HepG2 (cell line): ENCODE measurements around the gene MRM1. TPM values are rescaled to one million over a fixed set of nuclear protein-coding genes. Genes with fewer than 3 reads are reported as not detected.

ENCODE experiments used
- AGO2 ChIP-seq: fragments of 200-400 bp; formaldehyde crosslinking; optimal IDR thresholded peaks from 2 replicates; pipeline ENCODE3; 2017; ENCODE audit warnings: mild to moderate bottlenecking, low read depth, low read length, moderate library complexity
- ARNT2 ChIP-seq: sonication (generic); formaldehyde crosslinking; IDR thresholded peaks from 2 replicates; pipeline ENCODE4 v1.8.0; 2022; ENCODE audit warnings: mild to moderate bottlenecking, low read depth, missing genetic modification reagents, moderate library complexity
- ATM ChIP-seq: fragments of 450-650 bp; IDR thresholded peaks from 2 replicates; pipeline ENCODE4 v1.7.1; 2017; ENCODE audit warnings: mild to moderate bottlenecking, borderline replicate concordance
- CBFB ChIP-seq: sonication (generic); formaldehyde crosslinking; IDR thresholded peaks from 2 replicates; pipeline ENCODE4 v1.4.0; 2020; ENCODE audit warnings: missing genetic modification reagents
- GATA4 ChIP-seq: sonication (generic); IDR thresholded peaks from 2 replicates; pipeline ENCODE4 v1.6.1; 2016; ENCODE audit warnings: antibody characterized with exemption, low read depth, borderline replicate concordance
- HOXA7 ChIP-seq: sonication (generic); formaldehyde crosslinking; IDR thresholded peaks from 2 replicates; pipeline ENCODE4 v1.8.1; 2022; ENCODE audit warnings: mild to moderate bottlenecking, missing genetic modification reagents, moderate library complexity
- JDP2 ChIP-seq: sonication (generic); formaldehyde crosslinking; IDR thresholded peaks from 2 replicates; pipeline ENCODE4 v1.8.1; 2022; ENCODE audit warnings: missing genetic modification reagents, borderline replicate concordance
- KDM2A ChIP-seq: sonication (generic); formaldehyde crosslinking; IDR thresholded peaks from 2 replicates; pipeline ENCODE4 v1.4.0; 2020; ENCODE audit warnings: low read depth, missing genetic modification reagents, borderline replicate concordance
- KDM6A ChIP-seq: IDR thresholded peaks from 2 replicates; pipeline ENCODE4 v1.6.1; 2016; ENCODE audit warnings: low read depth
- KMT2A ChIP-seq: sonication (generic); formaldehyde crosslinking; IDR thresholded peaks from 2 replicates; pipeline ENCODE4 v1.4.0; 2020; ENCODE audit warnings: missing genetic modification reagents
- NFATC3 ChIP-seq: sonication (generic); formaldehyde crosslinking; IDR thresholded peaks from 2 replicates; pipeline ENCODE4 v1.5.1; 2020; ENCODE audit warnings: mild to moderate bottlenecking, missing genetic modification reagents
- ONECUT2 ChIP-seq: sonication (generic); formaldehyde crosslinking; IDR thresholded peaks from 2 replicates; pipeline ENCODE4 v1.4.0; 2020; ENCODE audit warnings: missing genetic modification reagents
- PHF8 ChIP-seq: sonication (generic); formaldehyde crosslinking; IDR thresholded peaks from 2 replicates; pipeline ENCODE4 v1.5.0; 2020; ENCODE audit warnings: missing genetic modification reagents
- SIX1 ChIP-seq: sonication (generic); formaldehyde crosslinking; IDR thresholded peaks from 2 replicates; pipeline ENCODE4 v1.4.0; 2020; ENCODE audit warnings: missing genetic modification reagents, borderline replicate concordance
- TCF7L2 ChIP-seq: IDR thresholded peaks from 2 replicates; pipeline ENCODE4 v1.6.1; 2011; ENCODE audit warnings: mild to moderate bottlenecking, low read depth, low read length, moderate library complexity
- WIZ ChIP-seq: sonication (generic); formaldehyde crosslinking; IDR thresholded peaks from 2 replicates; pipeline ENCODE4 v1.5.1; 2020; ENCODE audit warnings: mild to moderate bottlenecking, missing genetic modification reagents
- ZFP36 ChIP-seq: fragments of 150-350 bp; IDR thresholded peaks from 2 replicates; pipeline ENCODE4 v1.6.1; 2018; ENCODE audit warnings: borderline replicate concordance, low read length, low read depth; ENCODE audit not compliant: partially characterized antibody
- ZFP41 ChIP-seq: sonication (generic); formaldehyde crosslinking; IDR thresholded peaks from 2 replicates; pipeline ENCODE4 v1.4.0; 2020; ENCODE audit warnings: mild to moderate bottlenecking, missing genetic modification reagents, borderline replicate concordance
- ZKSCAN8 ChIP-seq: IDR thresholded peaks from 2 replicates; pipeline ENCODE4 v1.6.1; 2016; ENCODE audit warnings: borderline replicate concordance, missing genetic modification reagents, missing compliant biosample characterization
- ZNF274 ChIP-seq: sonication (generic); formaldehyde crosslinking; IDR thresholded peaks from 2 replicates; pipeline ENCODE4 v1.5.1; 2020; ENCODE audit warnings: mild to moderate bottlenecking, missing genetic modification reagents
- ZNF644 ChIP-seq: IDR thresholded peaks from 2 replicates; pipeline ENCODE4 v1.6.1; 2016; ENCODE audit warnings: low read depth
- polyA plus RNA-seq, 8 experiments: library from polyadenylated mRNA; depleted of rRNA in 3 of 8; stranded (reverse) in 7 of 8; unstranded in 1 of 8; fragments of >200 nt; fragmentation: Illumina TruSeq in 4 of 8; extraction: Trizol in 4 of 8; gene quantifications; 2 replicates each; pipeline versions ENCODE4 v1.2.1 to v1.2.3, GENCODE V29; 2011 to 2016; ENCODE audit warnings: low read depth in 4 of 8, missing spikeins in 1 of 8, mixed read lengths in 1 of 8; ENCODE audit not compliant: insufficient read depth in 1 of 8
- total RNA-seq, 5 experiments: library from RNA; depleted of rRNA; stranded (reverse); fragments of >200 nt; fragmentation: Illumina TruSeq; extraction: Trizol; gene quantifications; 2 replicates each; pipeline ENCODE4 v1.2.3, GENCODE V29; 2016; ENCODE audit warnings: low read depth in 1 of 5
- TF ChIP-seq, protein P1 (sequence below): sonication (generic); formaldehyde crosslinking; IDR thresholded peaks from 2 replicates; pipeline ENCODE4 v1.5.0; 2020; ENCODE audit warnings: mild to moderate bottlenecking, missing genetic modification reagents
- TF ChIP-seq, protein P2 (sequence below): sonication (generic); formaldehyde crosslinking; conservative IDR thresholded peaks from 2 replicates; pipeline ENCODE4 v1.4.0; 2020; ENCODE audit warnings: missing genetic modification reagents
- TF ChIP-seq, protein P3 (sequence below): sonication (generic); formaldehyde crosslinking; IDR thresholded peaks from 2 replicates; pipeline ENCODE4 v1.4.0; 2020; ENCODE audit warnings: mild to moderate bottlenecking, missing genetic modification reagents
- TF ChIP-seq, protein P4 (sequence below): sonication (generic); formaldehyde crosslinking; IDR thresholded peaks from 2 replicates; pipeline ENCODE4 v1.5.1; 2020; ENCODE audit warnings: mild to moderate bottlenecking, missing genetic modification reagents, moderate library complexity

Gene MRM1
- total and polyA plus RNA-seq, 2 of the 13 experiments (the other 11 are each of a cell fraction or from before 2014, with no cell fraction given), result 4.1 to 11.3 TPM

DNA sequence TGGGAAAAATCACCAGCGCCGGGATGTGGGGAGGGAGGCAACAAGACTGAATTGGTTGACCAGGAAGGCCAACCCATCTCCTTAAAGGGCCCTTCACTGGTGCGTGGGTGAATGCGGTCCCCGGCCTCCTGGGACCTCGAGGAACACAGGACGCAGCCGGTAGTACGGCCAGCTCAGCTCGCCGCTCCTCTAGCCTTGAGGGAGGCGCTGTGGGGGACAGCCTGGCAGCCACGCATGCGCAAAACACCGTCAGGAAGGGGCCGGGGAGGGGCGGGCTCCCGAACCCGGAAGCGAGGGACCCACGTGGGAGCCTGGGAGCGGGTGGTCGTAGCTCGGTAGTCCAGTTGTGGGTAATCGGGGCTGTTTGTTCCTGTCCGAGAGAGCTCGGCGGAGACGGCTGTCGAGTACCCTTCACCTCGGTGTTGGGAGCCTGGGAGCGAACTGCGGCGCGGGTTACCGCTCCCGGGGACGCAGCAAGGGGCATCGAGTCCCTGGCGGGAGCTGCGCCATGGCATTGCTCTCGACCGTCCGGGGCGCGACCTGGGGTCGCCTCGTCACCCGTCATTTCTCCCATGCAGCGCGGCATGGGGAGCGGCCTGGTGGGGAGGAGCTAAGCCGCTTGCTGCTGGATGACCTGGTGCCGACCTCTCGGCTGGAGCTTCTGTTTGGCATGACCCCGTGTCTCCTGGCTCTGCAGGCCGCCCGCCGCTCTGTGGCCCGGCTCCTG lies at the start of gene MRM1 (continued):
- TF ChIP-seq, protein P1, sequence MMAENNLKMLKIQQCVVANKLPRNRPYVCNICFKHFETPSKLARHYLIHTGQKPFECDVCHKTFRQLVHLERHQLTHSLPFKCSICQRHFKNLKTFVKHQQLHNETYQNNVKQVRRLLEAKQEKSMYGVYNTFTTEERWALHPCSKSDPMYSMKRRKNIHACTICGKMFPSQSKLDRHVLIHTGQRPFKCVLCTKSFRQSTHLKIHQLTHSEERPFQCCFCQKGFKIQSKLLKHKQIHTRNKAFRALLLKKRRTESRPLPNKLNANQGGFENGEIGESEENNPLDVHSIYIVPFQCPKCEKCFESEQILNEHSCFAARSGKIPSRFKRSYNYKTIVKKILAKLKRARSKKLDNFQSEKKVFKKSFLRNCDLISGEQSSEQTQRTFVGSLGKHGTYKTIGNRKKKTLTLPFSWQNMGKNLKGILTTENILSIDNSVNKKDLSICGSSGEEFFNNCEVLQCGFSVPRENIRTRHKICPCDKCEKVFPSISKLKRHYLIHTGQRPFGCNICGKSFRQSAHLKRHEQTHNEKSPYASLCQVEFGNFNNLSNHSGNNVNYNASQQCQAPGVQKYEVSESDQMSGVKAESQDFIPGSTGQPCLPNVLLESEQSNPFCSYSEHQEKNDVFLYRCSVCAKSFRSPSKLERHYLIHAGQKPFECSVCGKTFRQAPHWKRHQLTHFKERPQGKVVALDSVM (CRISPR knock-in tag), result peak; percentile 43; the same call in 1 of the 2 replicates
- no peak for TF ChIP-seq ONECUT2 (CRISPR knock-in tag)
- TF ChIP-seq JDP2 (CRISPR knock-in tag), result no peak
- TF ChIP-seq GATA4, result peak; percentile 65; the same call in 1 of the 2 replicates
- peak; percentile 86 for TF ChIP-seq KMT2A (CRISPR knock-in tag)
- no peak for TF ChIP-seq ATM
- TF ChIP-seq HOXA7 (CRISPR knock-in tag), result no peak
- no peak for TF ChIP-seq NFATC3
- 0 out of 2 replicates have a peak, but pooled peaks have one; percentile 31 for TF ChIP-seq CBFB
- no peak for TF ChIP-seq ZFP36
- TF ChIP-seq, protein P2, sequence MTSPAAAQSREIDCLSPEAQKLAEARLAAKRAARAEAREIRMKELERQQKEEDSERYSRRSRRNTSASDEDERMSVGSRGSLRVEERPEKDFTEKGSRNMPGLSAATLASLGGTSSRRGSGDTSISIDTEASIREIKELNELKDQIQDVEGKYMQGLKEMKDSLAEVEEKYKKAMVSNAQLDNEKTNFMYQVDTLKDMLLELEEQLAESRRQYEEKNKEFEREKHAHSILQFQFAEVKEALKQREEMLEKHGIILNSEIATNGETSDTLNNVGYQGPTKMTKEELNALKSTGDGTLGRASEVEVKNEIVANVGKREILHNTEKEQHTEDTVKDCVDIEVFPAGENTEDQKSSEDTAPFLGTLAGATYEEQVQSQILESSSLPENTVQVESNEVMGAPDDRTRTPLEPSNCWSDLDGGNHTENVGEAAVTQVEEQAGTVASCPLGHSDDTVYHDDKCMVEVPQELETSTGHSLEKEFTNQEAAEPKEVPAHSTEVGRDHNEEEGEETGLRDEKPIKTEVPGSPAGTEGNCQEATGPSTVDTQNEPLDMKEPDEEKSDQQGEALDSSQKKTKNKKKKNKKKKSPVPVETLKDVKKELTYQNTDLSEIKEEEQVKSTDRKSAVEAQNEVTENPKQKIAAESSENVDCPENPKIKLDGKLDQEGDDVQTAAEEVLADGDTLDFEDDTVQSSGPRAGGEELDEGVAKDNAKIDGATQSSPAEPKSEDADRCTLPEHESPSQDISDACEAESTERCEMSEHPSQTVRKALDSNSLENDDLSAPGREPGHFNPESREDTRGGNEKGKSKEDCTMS (CRISPR knock-in tag), result no peak
- peak; percentile 85 for TF ChIP-seq PHF8 (CRISPR knock-in tag)
- no peak for TF ChIP-seq ZFP41 (CRISPR knock-in tag)
- TF ChIP-seq, protein P3, sequence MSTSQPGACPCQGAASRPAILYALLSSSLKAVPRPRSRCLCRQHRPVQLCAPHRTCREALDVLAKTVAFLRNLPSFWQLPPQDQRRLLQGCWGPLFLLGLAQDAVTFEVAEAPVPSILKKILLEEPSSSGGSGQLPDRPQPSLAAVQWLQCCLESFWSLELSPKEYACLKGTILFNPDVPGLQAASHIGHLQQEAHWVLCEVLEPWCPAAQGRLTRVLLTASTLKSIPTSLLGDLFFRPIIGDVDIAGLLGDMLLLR, result peak; percentile 97; the same call in 1 of the 2 replicates
- TF ChIP-seq ZNF274 (CRISPR knock-in tag), result peak; percentile 65; the same call in 1 of the 2 replicates
- TF ChIP-seq, protein P4, sequence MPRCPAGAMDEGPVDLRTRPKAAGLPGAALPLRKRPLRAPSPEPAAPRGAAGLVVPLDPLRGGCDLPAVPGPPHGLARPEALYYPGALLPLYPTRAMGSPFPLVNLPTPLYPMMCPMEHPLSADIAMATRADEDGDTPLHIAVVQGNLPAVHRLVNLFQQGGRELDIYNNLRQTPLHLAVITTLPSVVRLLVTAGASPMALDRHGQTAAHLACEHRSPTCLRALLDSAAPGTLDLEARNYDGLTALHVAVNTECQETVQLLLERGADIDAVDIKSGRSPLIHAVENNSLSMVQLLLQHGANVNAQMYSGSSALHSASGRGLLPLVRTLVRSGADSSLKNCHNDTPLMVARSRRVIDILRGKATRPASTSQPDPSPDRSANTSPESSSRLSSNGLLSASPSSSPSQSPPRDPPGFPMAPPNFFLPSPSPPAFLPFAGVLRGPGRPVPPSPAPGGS (CRISPR knock-in tag), result peak; percentile 56; the same call in 1 of the 2 replicates
- no peak for TF ChIP-seq ZNF644 (CRISPR knock-in tag)
- peak; percentile 97 for TF ChIP-seq KDM2A (CRISPR knock-in tag)
- TF ChIP-seq AGO2, result peak; percentile 96
- TF ChIP-seq WIZ (CRISPR knock-in tag), result no peak
- TF ChIP-seq KDM6A, result no peak
- TF ChIP-seq ARNT2, result 0 out of 2 replicates have a peak, but pooled peaks have one; percentile 48
- TF ChIP-seq TCF7L2, result no peak
- no peak for TF ChIP-seq SIX1 (CRISPR knock-in tag)
- TF ChIP-seq ZKSCAN8 (CRISPR knock-in tag), result no peak
